ENCODE measurements around the gene TSPAN10.

Gene TSPAN10

DNA sequence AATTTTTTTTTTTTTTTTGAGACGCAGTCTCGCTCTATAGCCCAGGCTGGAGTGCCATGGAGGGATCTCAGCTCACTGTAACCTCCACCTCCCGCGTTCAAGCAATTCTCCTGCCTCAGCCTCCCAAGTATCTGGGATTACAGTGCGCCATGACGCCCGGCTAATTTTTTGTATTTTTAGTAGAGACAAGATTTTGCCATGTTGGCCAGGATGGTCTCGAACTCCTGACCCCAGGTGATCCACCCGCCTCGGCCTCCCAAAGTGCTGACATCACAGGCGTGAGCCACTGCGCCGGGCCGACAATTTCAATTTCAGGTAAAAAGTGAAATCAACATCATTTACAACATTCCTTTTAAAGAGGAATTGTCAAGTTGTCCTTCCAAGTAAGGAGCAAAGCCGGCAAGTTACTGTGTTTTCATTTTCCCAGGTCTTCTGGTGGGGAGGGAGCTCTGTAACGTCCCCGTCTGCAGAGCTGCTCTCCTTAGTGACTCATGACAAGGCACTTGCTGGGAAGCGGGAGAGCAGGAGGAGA lies 957 bp upstream of the TSPAN10 start:
- no peak for DNase-seq

GRCh38 chr17:81638683-81639082 lies 1.7 kb downstream of the TSPAN10 start:
- no peak for DNase-seq

- DNase-seq, result no peak
These were observed 3.0 kb downstream of the TSPAN10 start for GRCh38 chr17:81640011-81640410.

DNA sequence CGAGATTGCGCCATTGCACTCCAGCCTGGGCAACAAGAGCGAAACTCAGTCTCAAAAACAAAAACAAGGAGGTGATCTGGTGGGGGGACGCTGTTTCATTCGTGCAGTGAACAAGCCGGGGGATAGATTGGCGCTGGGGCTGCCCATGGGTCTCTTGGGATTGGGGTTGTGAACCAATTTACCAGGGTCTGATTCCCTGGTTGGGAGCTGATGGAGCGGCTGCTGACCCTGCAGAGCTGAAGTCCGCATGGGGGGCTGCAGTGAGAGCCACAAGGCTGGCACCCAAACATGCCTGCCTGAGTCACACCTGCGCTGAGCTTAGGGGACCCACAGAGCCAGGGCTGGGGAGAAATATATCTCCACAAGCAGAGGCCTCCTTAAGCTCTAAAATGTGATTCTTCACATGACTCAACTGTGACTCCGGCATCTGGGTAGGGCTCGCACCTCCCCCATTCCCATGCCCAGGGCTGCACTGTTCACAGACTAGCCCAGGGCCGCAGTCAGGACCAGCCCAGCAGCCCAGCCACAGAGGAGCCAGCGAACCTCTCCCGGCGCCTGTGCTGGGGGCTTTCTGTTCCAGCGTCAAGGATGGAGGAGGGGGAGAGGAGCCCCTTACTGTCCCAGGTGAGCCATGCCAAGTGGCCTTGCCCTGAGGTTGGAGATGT lies 5.0 kb downstream of the TSPAN10 start:
- DNase-seq, result no peak

- DNase-seq, result no peak
These were observed 7.5 kb downstream of the TSPAN10 start for GRCh38 chr17:81644496-81644895.

DNA sequence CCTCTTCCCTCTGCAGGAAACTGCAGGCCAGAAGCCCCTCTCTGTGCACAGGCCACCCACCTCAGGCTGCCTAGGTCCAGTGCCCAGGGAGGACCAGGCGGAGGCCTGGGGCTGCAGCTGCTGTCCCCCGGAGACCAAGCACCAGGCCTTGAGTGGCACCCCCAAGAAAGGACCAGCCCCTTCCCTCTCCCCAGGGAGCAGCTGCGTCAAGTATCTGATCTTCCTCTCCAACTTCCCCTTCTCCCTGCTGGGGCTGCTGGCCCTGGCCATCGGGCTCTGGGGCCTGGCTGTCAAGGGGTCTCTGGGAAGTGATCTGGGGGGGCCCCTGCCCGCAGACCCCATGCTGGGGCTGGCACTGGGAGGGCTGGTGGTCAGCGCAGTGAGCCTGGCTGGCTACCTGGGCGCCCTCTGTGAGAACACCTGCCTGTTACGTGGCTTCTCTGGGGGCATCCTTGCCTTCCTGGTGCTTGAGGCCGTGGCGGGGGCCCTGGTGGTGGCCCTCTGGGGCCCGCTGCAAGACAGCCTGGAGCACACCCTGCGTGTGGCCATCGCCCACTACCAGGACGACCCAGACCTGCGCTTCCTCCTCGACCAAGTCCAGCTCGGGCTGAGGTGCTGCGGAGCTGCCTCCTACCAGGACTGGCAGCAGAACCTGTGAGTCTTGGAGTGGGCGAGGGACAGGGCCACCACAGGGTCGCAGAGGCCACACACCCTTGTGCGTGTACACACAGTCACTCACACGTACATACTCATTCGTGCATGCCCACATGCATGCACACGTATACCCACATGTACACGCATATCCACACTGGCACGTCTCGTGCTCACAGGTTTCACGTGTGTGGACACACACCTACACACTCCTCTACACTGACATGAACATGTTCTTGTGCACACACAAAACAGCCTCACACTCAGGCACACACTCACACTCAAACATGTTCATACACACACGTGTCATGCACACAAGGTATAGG lies 8.3 kb downstream of the TSPAN10 start:
- DNase-seq, result no peak

- DNase-seq, result no peak
These were observed 10.0 kb downstream of the TSPAN10 start for GRCh38 chr17:81646869-81647600.

DNA sequence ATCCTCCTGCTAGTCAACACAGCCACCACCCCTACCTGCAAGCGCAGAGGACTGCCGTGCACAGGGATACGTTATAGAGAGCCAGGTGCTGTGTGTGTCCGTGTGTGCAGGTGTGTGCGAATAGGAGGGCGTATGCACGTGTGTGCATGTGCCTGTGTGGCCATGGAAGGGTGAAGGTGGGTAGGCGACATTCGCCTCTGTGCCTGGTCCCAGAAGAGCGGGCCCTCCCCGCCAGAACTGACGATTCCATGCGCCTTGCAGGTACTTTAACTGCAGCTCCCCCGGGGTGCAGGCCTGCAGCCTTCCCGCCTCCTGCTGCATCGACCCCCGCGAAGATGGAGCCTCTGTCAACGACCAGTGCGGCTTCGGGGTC lies 10.6 kb downstream of the TSPAN10 start:
- DNase-seq, result no peak

DNA sequence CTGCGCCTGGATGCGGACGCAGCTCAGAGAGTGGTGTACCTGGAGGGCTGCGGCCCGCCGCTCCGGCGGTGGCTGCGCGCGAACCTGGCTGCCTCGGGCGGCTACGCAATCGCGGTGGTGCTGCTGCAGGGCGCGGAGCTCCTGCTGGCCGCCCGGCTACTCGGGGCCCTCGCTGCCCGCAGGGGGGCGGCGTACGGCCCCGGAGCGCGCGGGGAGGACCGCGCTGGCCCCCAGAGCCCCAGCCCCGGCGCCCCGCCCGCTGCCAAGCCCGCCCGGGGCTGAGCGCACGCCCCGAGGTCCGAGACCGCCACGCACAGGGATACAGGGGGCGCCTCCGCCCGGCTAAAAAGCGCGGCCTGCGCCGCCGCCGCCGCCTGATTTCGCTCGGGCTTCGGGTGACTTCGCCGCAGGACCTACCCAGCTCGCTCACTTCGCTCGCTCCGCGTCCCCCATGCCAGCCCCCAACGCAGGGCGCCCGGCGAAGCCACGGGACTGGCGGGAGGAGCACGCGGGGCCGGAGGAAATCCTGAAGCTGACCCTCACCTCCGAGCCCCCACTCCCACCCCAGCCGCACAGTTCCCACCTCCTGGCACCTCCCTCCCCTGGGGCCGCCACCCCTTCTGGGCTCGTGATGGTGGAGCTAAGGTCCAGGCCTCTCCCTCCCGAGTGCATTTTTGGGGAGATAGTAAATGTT lies 11.2 kb downstream of the TSPAN10 start:
- DNase-seq, result no peak

GRCh38 chr17:81648707-81649085 lies 11.7 kb downstream of the TSPAN10 start:
- DNase-seq, result no peak

DNA sequence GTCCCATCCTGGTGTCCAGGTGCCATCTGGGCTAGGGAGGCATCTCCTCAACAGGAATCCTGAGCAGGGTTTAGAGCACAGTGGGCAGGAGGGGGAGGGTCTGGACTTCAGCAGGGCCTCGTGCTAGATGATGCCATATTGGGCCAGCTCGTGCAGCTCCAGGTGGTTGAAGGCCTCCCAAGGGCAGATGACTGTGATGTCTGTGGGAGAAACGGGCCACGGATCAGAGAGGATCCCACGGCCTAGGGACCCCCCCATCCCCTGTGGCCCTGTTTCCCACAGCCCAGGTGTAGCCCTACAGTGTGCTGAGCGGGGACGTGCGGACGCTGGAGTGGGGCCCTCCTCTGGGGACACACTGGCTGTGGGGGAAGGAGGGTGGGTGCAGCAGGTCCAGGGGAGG lies 14.0 kb downstream of the TSPAN10 start:
- no peak for DNase-seq

DNA sequence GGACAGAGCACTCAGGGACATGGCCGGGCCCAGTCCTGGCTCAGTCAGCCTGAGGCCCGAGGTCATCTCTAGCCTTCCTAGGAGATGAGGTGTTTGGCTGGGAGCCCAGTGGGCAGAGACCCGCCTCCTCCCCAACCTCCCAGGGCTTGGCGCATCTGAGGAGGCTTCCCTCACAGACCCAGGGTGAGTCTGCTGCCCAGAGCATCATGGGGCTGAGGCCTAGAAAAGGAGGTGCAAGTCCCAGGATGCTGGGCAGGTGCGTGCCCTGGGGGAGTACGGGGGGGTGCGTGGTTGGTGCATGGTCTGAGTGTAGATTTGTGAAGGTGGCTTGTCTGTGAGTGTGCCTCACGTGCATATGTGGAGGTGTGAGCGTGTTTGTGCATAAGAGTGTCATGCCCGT lies 14.7 kb downstream of the TSPAN10 start:
- no peak for DNase-seq

DNA sequence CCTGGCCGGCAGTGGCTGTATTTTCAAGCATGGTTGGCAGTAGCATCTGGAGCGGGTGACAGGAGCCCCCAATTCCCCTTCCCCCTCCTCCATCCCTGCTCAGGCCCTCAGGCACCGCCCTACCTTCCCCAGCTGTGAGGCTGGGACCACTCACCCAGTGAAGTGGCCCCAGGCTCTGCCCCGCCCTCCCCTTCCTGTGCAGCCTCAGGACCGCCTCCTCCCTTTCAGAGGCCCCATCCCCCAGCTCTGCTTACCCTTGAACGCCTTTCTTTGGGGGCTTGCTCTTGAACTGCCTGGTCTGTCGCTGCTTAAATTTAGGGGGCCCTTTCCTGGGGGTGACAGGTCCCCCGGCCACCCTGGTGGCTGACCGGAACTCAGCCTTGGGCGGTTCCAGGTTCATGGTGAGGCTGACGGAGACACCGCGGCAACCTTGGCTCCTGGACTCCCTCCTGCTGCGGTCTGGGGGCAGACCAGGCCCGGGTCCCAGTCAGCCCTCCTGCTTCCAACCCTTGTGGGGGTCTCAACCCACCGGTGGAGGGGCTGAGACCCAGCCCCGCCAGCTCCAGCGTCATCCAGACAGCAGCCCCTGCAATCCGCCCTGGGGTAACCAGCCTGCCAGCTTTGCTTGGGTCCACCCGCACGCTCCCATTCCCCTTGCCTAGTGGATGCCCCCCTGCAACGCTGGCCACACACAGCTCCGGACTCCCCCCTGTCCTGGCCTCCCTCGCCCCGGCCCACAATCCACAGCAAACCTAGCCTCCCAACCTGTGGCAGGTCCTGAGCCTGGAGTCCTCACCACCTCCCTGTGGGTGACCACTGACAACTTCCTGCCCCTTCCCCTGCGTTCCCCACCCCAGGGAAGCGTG lies 16.1 kb downstream of the TSPAN10 start:
- no peak for DNase-seq

DNA sequence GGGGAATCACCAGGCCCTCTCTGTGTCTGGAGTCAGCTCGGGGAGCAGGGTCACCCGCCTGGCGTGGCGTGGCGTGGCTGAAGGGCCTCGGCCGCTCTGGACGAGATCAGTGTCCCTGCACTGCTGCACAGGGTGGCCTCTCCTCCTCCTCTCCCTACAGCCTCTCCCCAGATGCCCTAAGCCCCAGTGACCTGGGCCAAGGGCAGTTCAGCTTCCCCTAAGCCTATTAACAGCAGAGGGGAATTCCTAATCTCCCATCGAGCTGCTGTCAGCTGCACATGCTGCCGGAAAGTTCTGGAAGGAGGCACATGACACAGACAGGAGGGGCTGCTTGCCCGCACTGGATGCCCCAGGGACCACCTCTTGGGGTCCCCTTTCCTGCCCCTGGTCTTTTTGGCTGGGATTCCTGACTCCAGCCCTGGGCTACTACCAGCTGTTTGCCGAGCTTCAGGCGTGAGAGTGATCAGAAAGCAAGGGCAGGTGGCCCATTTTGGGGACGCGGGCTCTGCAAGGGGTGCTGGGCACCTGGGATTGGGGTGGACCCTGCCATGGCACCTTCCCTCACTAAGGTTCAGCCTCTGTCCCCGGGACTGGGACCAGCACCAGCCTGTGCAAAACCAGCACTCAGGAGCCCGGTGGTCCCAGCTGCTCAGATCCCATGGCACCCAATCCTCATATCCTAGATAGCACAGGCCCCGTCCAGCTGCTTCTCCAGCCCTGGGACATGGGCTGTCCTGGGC lies 18.6 kb downstream of the TSPAN10 start:
- no peak for DNase-seq

- no peak for DNase-seq
These were observed 19.2 kb downstream of the TSPAN10 start, which contains the start of gene PDE6G for GRCh38 chr17:81656118-81656743. PDE6G (minus strand) TSS chr17:81656542; CDS start chr17:81653305, 3,237 bp downstream.

GRCh38 chr17:81656835-81657234 lies 19.8 kb downstream of the TSPAN10 start:
- no peak for DNase-seq

GRCh38 chr17:81659038-81659437 lies 22.0 kb downstream of the TSPAN10 start:
- no peak for DNase-seq

GRCh38 chr17:81660441-81660840 lies 23.4 kb downstream of the TSPAN10 start:
- no peak for DNase-seq

GRCh38 chr17:81662002-81662401 lies 25.0 kb downstream of the TSPAN10 start:
- no peak for DNase-seq

- no peak for DNase-seq
These were observed 27.1 kb downstream of the TSPAN10 start for GRCh38 chr17:81664051-81664470.

Measured in activated gamma-delta T cell (primary cell).